Measurements from ENCODE around the gene SPECC1L. TPM values are rescaled to one million over a fixed set of nuclear protein-coding genes. Genes with fewer than 3 reads are reported as not detected.
A peak's percentile ranks its signal among the peaks of the same experiment; 100 is the strongest.

SPECC1L gene
- total and polyA plus RNA-seq, 10 of the 15 experiments (the other 5 are each of a cell fraction or from before 2014, with no cell fraction given): 1.9 to 40.6 (median 19.1) TPM

DNA sequence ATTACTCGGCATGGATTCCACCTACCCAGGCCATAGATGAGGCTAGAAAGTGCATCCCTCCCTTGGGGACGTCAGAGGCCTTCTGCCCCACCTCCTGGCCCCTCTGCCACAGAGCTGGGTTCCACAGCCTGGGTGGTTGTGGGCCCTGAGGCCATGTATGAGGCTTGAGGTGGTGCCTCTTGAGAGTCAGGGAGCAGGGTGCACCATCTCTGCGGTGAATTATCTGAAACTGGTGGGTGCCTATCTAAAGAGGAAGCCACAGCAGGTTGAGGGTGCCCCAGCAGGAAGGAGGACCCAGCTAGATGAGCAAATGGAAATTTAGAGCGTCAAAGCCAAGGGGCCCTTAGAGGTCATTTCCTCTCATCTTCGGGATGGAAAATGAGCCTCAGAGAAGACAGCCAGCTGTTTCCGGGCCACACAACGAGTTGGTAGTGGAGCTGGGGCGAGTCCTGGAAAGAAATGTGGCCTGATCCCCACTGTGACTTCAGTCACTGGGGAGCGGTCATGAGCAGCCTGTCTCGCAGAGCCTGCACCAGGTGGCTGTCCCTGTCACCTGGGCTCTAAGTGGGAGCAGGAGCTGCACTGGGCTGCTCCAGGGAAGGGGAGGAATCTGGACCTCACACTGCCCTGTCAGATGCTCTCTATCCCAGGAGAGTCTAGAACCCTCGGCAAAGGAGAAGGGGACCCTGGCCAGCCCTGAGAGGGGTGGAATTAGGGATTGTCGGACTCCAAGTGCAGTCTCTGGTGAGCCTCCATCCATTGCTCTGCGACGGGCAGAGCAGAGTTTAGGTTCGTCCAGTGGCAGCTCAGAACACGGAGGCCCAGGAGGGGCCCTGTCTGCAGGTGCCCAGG, 164.1 kb downstream of the SPECC1L start (continued):
- TF ChIP-seq, protein P1, sequence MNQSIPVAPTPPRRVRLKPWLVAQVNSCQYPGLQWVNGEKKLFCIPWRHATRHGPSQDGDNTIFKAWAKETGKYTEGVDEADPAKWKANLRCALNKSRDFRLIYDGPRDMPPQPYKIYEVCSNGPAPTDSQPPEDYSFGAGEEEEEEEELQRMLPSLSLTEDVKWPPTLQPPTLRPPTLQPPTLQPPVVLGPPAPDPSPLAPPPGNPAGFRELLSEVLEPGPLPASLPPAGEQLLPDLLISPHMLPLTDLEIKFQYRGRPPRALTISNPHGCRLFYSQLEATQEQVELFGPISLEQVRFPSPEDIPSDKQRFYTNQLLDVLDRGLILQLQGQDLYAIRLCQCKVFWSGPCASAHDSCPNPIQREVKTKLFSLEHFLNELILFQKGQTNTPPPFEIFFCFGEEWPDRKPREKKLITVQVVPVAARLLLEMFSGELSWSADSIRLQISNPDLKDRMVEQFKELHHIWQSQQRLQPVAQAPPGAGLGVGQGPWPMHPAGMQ (IDR thresholded peaks at IDR 0.05; ENCODE audit: borderline replicate concordance): no peak
- TF ChIP-seq, protein P2, sequence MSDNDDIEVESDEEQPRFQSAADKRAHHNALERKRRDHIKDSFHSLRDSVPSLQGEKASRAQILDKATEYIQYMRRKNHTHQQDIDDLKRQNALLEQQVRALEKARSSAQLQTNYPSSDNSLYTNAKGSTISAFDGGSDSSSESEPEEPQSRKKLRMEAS (IDR thresholded peaks at IDR 0.05; ENCODE audit: low read depth, low read length): peak; percentile 30; the same call in 1 of the 2 replicates
- TF ChIP-seq SPI1 (IDR thresholded peaks at IDR 0.05; ENCODE audit: borderline replicate concordance, insufficient read depth, low read depth, low read length) (peak; percentile 75; the same call in 1 of the 2 replicates), CBX5 (IDR thresholded peaks at IDR 0.05; ENCODE audit: low read depth) (no peak), SMAD1 (IDR thresholded peaks at IDR 0.05; ENCODE audit: low read depth, partially characterized antibody) (no peak), RFX5 (IDR thresholded peaks at IDR 0.05; ENCODE audit: low read depth, low read length) (no peak), SUPT20H (IDR thresholded peaks at IDR 0.05; ENCODE audit: borderline replicate concordance, control insufficient read depth, low read depth, low read length) (no peak), EGR1 (IDR thresholded peaks at IDR 0.05; ENCODE audit: borderline replicate concordance in 1 of 2, low read depth in 2 of 2, low read length in 2 of 2) (peak in 1 of 2 experiments; percentile 62; a peak in 1 of 3 replicates)
- TF ChIP-seq, protein P3, sequence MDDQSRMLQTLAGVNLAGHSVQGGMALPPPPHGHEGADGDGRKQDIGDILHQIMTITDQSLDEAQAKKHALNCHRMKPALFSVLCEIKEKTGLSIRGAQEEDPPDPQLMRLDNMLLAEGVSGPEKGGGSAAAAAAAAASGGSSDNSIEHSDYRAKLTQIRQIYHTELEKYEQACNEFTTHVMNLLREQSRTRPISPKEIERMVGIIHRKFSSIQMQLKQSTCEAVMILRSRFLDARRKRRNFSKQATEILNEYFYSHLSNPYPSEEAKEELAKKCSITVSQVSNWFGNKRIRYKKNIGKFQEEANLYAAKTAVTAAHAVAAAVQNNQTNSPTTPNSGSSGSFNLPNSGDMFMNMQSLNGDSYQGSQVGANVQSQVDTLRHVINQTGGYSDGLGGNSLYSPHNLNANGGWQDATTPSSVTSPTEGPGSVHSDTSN (IDR thresholded peaks at IDR 0.05; ENCODE audit: insufficient replicate concordance, low read depth, low read length): peak; percentile 64
- TF ChIP-seq, protein P4, sequence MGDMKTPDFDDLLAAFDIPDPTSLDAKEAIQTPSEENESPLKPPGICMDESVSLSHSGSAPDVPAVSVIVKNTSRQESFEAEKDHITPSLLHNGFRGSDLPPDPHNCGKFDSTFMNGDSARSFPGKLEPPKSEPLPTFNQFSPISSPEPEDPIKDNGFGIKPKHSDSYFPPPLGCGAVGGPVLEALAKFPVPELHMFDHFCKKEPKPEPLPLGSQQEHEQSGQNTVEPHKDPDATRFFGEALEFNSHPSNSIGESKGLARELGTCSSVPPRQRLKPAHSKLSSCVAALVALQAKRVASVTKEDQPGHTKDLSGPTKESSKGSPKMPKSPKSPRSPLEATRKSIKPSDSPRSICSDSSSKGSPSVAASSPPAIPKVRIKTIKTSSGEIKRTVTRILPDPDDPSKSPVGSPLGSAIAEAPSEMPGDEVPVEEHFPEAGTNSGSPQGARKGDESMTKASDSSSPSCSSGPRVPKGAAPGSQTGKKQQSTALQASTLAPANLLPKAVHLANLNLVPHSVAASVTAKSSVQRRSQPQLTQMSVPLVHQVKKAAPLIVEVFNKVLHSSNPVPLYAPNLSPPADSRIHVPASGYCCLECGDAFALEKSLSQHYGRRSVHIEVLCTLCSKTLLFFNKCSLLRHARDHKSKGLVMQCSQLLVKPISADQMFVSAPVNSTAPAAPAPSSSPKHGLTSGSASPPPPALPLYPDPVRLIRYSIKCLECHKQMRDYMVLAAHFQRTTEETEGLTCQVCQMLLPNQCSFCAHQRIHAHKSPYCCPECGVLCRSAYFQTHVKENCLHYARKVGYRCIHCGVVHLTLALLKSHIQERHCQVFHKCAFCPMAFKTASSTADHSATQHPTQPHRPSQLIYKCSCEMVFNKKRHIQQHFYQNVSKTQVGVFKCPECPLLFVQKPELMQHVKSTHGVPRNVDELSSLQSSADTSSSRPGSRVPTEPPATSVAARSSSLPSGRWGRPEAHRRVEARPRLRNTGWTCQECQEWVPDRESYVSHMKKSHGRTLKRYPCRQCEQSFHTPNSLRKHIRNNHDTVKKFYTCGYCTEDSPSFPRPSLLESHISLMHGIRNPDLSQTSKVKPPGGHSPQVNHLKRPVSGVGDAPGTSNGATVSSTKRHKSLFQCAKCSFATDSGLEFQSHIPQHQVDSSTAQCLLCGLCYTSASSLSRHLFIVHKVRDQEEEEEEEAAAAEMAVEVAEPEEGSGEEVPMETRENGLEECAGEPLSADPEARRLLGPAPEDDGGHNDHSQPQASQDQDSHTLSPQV (IDR thresholded peaks at IDR 0.05): peak; percentile 84; the same call in 1 of the 2 replicates
- TF ChIP-seq, protein P5, sequence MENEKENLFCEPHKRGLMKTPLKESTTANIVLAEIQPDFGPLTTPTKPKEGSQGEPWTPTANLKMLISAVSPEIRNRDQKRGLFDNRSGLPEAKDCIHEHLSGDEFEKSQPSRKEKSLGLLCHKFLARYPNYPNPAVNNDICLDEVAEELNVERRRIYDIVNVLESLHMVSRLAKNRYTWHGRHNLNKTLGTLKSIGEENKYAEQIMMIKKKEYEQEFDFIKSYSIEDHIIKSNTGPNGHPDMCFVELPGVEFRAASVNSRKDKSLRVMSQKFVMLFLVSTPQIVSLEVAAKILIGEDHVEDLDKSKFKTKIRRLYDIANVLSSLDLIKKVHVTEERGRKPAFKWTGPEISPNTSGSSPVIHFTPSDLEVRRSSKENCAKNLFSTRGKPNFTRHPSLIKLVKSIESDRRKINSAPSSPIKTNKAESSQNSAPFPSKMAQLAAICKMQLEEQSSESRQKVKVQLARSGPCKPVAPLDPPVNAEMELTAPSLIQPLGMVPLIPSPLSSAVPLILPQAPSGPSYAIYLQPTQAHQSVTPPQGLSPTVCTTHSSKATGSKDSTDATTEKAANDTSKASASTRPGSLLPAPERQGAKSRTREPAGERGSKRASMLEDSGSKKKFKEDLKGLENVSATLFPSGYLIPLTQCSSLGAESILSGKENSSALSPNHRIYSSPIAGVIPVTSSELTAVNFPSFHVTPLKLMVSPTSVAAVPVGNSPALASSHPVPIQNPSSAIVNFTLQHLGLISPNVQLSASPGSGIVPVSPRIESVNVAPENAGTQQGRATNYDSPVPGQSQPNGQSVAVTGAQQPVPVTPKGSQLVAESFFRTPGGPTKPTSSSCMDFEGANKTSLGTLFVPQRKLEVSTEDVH (IDR thresholded peaks at IDR 0.05; ENCODE audit: low read depth, partially characterized antibody): peak; percentile 51
- TF ChIP-seq, protein P6, sequence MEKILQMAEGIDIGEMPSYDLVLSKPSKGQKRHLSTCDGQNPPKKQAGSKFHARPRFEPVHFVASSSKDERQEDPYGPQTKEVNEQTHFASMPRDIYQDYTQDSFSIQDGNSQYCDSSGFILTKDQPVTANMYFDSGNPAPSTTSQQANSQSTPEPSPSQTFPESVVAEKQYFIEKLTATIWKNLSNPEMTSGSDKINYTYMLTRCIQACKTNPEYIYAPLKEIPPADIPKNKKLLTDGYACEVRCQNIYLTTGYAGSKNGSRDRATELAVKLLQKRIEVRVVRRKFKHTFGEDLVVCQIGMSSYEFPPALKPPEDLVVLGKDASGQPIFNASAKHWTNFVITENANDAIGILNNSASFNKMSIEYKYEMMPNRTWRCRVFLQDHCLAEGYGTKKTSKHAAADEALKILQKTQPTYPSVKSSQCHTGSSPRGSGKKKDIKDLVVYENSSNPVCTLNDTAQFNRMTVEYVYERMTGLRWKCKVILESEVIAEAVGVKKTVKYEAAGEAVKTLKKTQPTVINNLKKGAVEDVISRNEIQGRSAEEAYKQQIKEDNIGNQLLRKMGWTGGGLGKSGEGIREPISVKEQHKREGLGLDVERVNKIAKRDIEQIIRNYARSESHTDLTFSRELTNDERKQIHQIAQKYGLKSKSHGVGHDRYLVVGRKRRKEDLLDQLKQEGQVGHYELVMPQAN (conservative IDR thresholded peaks at IDR 0.05): peak; percentile 70
